HepG2 (cell line): ENCODE measurements around the gene HAUS1. TPM values are rescaled to one million over a fixed set of nuclear protein-coding genes. Genes with fewer than 3 reads are reported as not detected.

Experiments used
- ASH2L ChIP-seq: fragments of 300-600, 200-600 bp; sonication (generic); IDR thresholded peaks from 2 replicates; pipeline ENCODE4 v1.7.0; 2017; ENCODE audit warnings: low read depth, mild to moderate bottlenecking, moderate library complexity, mixed read lengths, low read length; ENCODE audit not compliant: insufficient read length
- BRD4 ChIP-seq: sonication (generic); formaldehyde crosslinking; IDR thresholded peaks from 2 replicates; pipeline ENCODE4 v1.4.0; 2020; ENCODE audit warnings: missing genetic modification reagents
- CAMTA2 ChIP-seq: sonication (generic); formaldehyde crosslinking; IDR thresholded peaks from 2 replicates; pipeline ENCODE4 v1.4.0; 2020; ENCODE audit warnings: mild to moderate bottlenecking, missing genetic modification reagents, borderline replicate concordance
- EEA1 ChIP-seq: sonication (generic); formaldehyde crosslinking; IDR thresholded peaks from 2 replicates; pipeline ENCODE4 v1.5.1; 2020; ENCODE audit warnings: mild to moderate bottlenecking, missing genetic modification reagents, borderline replicate concordance
- FOXA3 ChIP-seq: IDR thresholded peaks from 2 replicates; pipeline ENCODE4 v1.6.1; 2016; ENCODE audit warnings: missing genetic modification reagents, missing compliant biosample characterization
- GATA4 ChIP-seq: sonication (generic); IDR thresholded peaks from 2 replicates; pipeline ENCODE4 v1.6.1; 2016; ENCODE audit warnings: antibody characterized with exemption, low read depth, borderline replicate concordance
- GFI1 ChIP-seq: sonication (generic); formaldehyde crosslinking; IDR thresholded peaks from 2 replicates; pipeline ENCODE4 v1.5.0; 2020; ENCODE audit warnings: missing genetic modification reagents, mild to moderate bottlenecking, borderline replicate concordance
- KAT2B ChIP-seq: fragments of 150-350 bp; IDR thresholded peaks from 2 replicates; pipeline ENCODE4 v1.6.1; 2014; ENCODE audit warnings: low read depth, low read length, borderline replicate concordance
- KLF16 ChIP-seq, 2 experiments: sonication (generic) in 1 of 2; formaldehyde crosslinking in 1 of 2; IDR thresholded peaks; 2 replicates each; pipeline versions ENCODE4 v1.6.1 to v1.8.0; 2016 to 2023; ENCODE audit warnings: missing genetic modification reagents in 2 of 2, missing compliant biosample characterization in 1 of 2
- MIER3 ChIP-seq: IDR thresholded peaks from 2 replicates; pipeline ENCODE4 v1.6.1; 2016; ENCODE audit warnings: missing compliant biosample characterization, borderline replicate concordance
- NBN ChIP-seq: fragments of 450-650 bp; conservative IDR thresholded peaks from 2 replicates; pipeline ENCODE4 v1.6.1; 2017
- NFIB ChIP-seq: sonication (generic); formaldehyde crosslinking; IDR thresholded peaks from 2 replicates; pipeline ENCODE4 v1.9.0; 2021; ENCODE audit warnings: missing genetic modification reagents, mild to moderate bottlenecking, borderline replicate concordance
- ONECUT2 ChIP-seq: sonication (generic); formaldehyde crosslinking; IDR thresholded peaks from 2 replicates; pipeline ENCODE4 v1.4.0; 2020; ENCODE audit warnings: missing genetic modification reagents
- RAD21 ChIP-seq: fragments of 450-650 bp; formaldehyde crosslinking; IDR thresholded peaks from 2 replicates; pipeline ENCODE4 v1.5.0; 2020; ENCODE audit warnings: mild to moderate bottlenecking
- RFXANK ChIP-seq: IDR thresholded peaks from 2 replicates; pipeline ENCODE4 v1.6.1; 2016
- SRY ChIP-seq: sonication (generic); formaldehyde crosslinking; IDR thresholded peaks from 2 replicates; pipeline ENCODE4 v1.8.0; 2022; ENCODE audit warnings: mild to moderate bottlenecking, missing genetic modification reagents
- STAT5B ChIP-seq: sonication (generic); formaldehyde crosslinking; IDR thresholded peaks from 2 replicates; pipeline ENCODE4 v1.4.0; 2020; ENCODE audit warnings: missing genetic modification reagents
- TAF1 ChIP-seq: sonication (generic); formaldehyde crosslinking; IDR thresholded peaks from 2 replicates; pipeline ENCODE4 v1.4.0; 2020; ENCODE audit warnings: missing genetic modification reagents
- ZFP37 ChIP-seq: sonication (generic); formaldehyde crosslinking; IDR thresholded peaks from 2 replicates; pipeline ENCODE4 v1.4.0; 2020; ENCODE audit warnings: missing genetic modification reagents, borderline replicate concordance
- ZNF205 ChIP-seq: IDR thresholded peaks from 2 replicates; pipeline ENCODE4 v1.6.1; 2018; ENCODE audit warnings: missing biosample characterization, missing genetic modification reagents
- ZNF224 ChIP-seq: sonication (generic); formaldehyde crosslinking; IDR thresholded peaks from 2 replicates; pipeline ENCODE4 v1.5.0; 2020; ENCODE audit warnings: mild to moderate bottlenecking, missing genetic modification reagents
- ZNF232 ChIP-seq: sonication (generic); formaldehyde crosslinking; IDR thresholded peaks from 2 replicates; pipeline ENCODE4 v1.4.0; 2020; ENCODE audit warnings: missing genetic modification reagents, borderline replicate concordance
- ZNF34 ChIP-seq: sonication (generic); formaldehyde crosslinking; IDR thresholded peaks from 2 replicates; pipeline ENCODE4 v1.4.0; 2020; ENCODE audit warnings: mild to moderate bottlenecking, missing genetic modification reagents, borderline replicate concordance
- ZNF44 ChIP-seq: sonication (generic); formaldehyde crosslinking; IDR thresholded peaks from 2 replicates; pipeline ENCODE4 v1.5.1; 2020; ENCODE audit warnings: mild to moderate bottlenecking, missing genetic modification reagents
- ZNF501 ChIP-seq: sonication (generic); formaldehyde crosslinking; IDR thresholded peaks from 2 replicates; pipeline ENCODE4 v1.5.1; 2020; ENCODE audit warnings: mild to moderate bottlenecking, moderate library complexity, missing genetic modification reagents
- ZNF557 ChIP-seq: sonication (generic); formaldehyde crosslinking; IDR thresholded peaks from 2 replicates; pipeline ENCODE4 v1.4.0; 2020; ENCODE audit warnings: missing genetic modification reagents
- ZNF776 ChIP-seq: sonication (generic); formaldehyde crosslinking; IDR thresholded peaks from 2 replicates; pipeline ENCODE4 v1.4.0; 2020; ENCODE audit warnings: mild to moderate bottlenecking, missing genetic modification reagents
- ZSCAN25 ChIP-seq: sonication (generic); formaldehyde crosslinking; IDR thresholded peaks from 2 replicates; pipeline ENCODE4 v1.8.0; 2022; ENCODE audit warnings: mild to moderate bottlenecking, missing genetic modification reagents
- polyA plus RNA-seq, 8 experiments: library from polyadenylated mRNA; depleted of rRNA in 3 of 8; stranded (reverse) in 7 of 8; unstranded in 1 of 8; fragments of >200 nt; fragmentation: Illumina TruSeq in 4 of 8; extraction: Trizol in 4 of 8; gene quantifications; 2 replicates each; pipeline versions ENCODE4 v1.2.1 to v1.2.3, GENCODE V29; 2011 to 2016; ENCODE audit warnings: low read depth in 4 of 8, missing spikeins in 1 of 8, mixed read lengths in 1 of 8; ENCODE audit not compliant: insufficient read depth in 1 of 8
- total RNA-seq, 5 experiments: library from RNA; depleted of rRNA; stranded (reverse); fragments of >200 nt; fragmentation: Illumina TruSeq; extraction: Trizol; gene quantifications; 2 replicates each; pipeline ENCODE4 v1.2.3, GENCODE V29; 2016; ENCODE audit warnings: low read depth in 1 of 5
- TF ChIP-seq, protein P1 (sequence below): conservative IDR thresholded peaks from 2 replicates; pipeline ENCODE4 v1.6.1; 2018; ENCODE audit warnings: missing genetic modification reagents
- TF ChIP-seq, protein P2 (sequence below): sonication (generic); formaldehyde crosslinking; IDR thresholded peaks from 2 replicates; pipeline ENCODE4 v1.4.0; 2020; ENCODE audit warnings: mild to moderate bottlenecking, missing genetic modification reagents
- TF ChIP-seq, protein P3 (sequence below): IDR thresholded peaks from 2 replicates; pipeline ENCODE4 v1.6.1; 2016; ENCODE audit warnings: control low read depth

HAUS1 gene
- total and polyA plus RNA-seq, 2 of the 13 experiments (the other 11 are each of a cell fraction or from before 2014, with no cell fraction given), result 20.6 to 59.2 TPM

DNA sequence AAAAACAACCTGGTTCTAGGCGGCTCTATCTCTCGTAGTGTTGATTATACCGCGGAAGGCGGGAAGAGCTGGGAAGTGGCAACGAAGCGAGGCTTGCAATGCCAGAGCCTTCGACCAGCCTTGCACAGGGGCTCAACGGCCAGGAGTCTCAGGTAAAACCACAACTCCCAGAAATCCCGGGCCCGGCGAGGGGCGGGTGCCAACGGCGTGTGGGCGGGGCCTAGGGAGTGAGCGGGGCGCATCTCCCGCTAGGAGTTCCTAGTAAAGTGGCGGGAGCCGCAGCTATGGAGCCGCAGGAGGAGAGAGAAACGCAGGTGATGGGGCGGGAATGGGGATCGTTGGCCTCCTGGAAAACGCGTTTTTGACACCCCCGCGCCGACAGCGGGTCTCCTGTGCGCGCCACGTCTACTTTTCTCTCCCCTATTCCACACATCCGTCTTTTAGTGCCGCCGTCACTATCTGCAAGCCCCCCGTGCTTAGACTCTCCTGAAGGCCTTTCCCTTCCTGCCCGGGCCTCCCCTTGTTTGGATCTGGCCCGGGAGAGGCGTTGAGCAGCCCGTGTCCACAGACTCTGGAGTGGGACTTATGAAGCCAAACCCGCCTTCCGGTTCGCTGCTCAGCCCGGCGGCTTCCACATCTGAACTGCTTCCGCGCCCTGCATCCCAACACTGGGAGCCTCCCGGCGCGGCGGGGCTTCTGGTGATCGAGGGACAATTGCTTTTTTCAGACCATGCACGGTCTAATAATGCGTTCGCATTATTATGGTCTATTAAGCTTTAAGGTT, at the start of gene HAUS1 (continued):
- TF ChIP-seq NFIB (CRISPR knock-in tag) (no peak), ZSCAN25 (0 out of 2 replicates have a peak, but pooled peaks have one; percentile 16), ZNF44 (CRISPR knock-in tag) (no peak), ZNF34 (CRISPR knock-in tag) (0 out of 2 replicates have a peak, but pooled peaks have one; percentile 61), RFXANK (CRISPR knock-in tag) (no peak), EEA1 (CRISPR knock-in tag) (no peak), RAD21 (CRISPR knock-in tag) (0 out of 2 replicates have a peak, but pooled peaks have one; percentile 11), ONECUT2 (CRISPR knock-in tag) (no peak), ZFP37 (CRISPR knock-in tag) (no peak), KAT2B (no peak), ZNF557 (CRISPR knock-in tag) (no peak), KLF16 (CRISPR knock-in tag; IDR thresholded peaks at IDR 0.05) (0 out of 4 replicates have a peak, but pooled peaks of 1 of the 2 experiments have one; percentile 23), SRY (no peak; the same call in 1 of the 2 replicates), GFI1 (0 out of 2 replicates have a peak, but pooled peaks have one; percentile 42), TAF1 (peak; percentile 84), GATA4 (0 out of 2 replicates have a peak, but pooled peaks have one; percentile 35), ZNF501 (peak; percentile 81), FOXA3 (CRISPR knock-in tag) (no peak), ZNF205 (CRISPR knock-in tag) (no peak), MIER3 (CRISPR knock-in tag) (no peak), ZNF224 (CRISPR knock-in tag) (no peak), CAMTA2 (CRISPR knock-in tag) (peak; percentile 51; the same call in 1 of the 2 replicates), BRD4 (CRISPR knock-in tag) (0 out of 2 replicates have a peak, but pooled peaks have one; percentile 32), ZNF776 (CRISPR knock-in tag) (no peak; the same call in 1 of the 2 replicates), NBN (no peak), ASH2L (peak; percentile 81), ZNF232 (CRISPR knock-in tag) (peak; percentile 73; the same call in 1 of the 2 replicates), STAT5B (CRISPR knock-in tag) (no peak)
- TF ChIP-seq, protein P1, sequence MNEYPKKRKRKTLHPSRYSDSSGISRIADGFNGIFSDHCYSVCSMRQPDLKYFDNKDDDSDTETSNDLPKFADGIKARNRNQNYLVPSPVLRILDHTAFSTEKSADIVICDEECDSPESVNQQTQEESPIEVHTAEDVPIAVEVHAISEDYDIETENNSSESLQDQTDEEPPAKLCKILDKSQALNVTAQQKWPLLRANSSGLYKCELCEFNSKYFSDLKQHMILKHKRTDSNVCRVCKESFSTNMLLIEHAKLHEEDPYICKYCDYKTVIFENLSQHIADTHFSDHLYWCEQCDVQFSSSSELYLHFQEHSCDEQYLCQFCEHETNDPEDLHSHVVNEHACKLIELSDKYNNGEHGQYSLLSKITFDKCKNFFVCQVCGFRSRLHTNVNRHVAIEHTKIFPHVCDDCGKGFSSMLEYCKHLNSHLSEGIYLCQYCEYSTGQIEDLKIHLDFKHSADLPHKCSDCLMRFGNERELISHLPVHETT (CRISPR knock-in tag), result 0 out of 2 replicates have a peak, but pooled peaks have one; percentile 32
- TF ChIP-seq, protein P2, sequence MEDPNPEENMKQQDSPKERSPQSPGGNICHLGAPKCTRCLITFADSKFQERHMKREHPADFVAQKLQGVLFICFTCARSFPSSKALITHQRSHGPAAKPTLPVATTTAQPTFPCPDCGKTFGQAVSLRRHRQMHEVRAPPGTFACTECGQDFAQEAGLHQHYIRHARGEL (CRISPR knock-in tag), result no peak
- TF ChIP-seq, protein P3, sequence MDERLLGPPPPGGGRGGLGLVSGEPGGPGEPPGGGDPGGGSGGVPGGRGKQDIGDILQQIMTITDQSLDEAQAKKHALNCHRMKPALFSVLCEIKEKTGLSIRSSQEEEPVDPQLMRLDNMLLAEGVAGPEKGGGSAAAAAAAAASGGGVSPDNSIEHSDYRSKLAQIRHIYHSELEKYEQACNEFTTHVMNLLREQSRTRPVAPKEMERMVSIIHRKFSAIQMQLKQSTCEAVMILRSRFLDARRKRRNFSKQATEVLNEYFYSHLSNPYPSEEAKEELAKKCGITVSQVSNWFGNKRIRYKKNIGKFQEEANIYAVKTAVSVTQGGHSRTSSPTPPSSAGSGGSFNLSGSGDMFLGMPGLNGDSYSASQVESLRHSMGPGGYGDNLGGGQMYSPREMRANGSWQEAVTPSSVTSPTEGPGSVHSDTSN, result no peak
